ENCODE data around the gene TMEM150C.

Gene TMEM150C

DNA sequence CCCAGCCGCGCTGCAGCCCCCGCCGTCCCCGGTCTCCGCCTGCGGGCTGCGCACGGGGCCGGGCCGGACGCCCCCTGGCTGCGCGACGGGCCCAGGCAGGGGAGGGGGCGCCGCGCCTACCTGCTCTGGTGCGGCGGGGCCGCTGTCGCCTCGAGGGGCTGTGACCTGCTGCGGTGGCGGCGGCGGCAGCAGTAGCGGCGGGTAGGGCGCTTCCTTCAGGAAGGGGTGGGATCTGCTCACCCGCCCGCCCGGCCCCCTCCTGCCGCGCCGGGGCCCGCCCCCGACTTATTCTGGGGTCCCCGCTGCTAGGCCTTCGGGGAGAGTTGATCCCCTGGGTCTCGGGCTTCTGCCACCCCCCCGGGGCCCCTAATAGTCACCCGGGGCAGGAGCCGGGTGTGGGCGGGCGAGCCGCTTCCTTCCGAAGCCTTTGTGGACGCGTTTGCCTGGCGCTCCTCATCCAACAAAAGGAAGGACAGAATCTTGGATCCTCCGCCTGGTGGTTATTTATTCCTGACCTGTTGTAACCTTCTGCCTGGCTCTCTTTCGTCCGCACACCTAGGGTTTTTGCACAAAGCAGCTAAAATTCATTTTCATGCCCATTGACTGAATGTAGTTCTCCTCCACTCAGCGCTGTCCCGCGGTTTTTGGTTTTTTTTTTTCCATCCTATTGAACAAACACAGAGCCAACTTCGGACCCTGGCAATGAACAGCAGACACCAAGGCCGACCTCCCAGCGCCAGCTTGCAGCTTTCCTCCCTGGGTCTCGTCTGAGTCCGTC, at the start of gene TMEM150C:
TMEM150C (minus strand) TSS at position 203 of the 778 bp plus-strand sequence. CDS start 57,331 bp downstream, outside the sequence.
- DNase-seq = peak; percentile 67

DNA sequence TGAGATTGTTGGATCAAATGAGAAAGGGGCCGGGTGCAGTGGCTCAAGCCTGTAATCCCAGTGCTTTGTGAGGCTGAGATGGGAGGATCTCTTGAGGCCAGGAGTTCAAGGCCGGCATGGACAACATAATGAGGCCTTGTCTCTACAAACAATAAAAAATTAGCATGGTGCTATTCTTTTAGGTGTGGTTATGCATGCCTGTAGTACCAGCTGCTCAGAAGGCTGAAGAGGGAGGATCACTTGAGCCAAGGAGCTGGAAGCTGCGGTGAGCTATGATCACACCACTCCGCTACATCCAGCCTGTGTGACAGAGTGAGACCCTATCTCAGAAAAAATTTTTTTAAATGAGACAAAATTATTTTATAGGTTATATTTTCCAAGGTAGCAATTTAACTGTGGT, 49.7 kb upstream of the TMEM150C start:
- DNase-seq = no peak

DNA sequence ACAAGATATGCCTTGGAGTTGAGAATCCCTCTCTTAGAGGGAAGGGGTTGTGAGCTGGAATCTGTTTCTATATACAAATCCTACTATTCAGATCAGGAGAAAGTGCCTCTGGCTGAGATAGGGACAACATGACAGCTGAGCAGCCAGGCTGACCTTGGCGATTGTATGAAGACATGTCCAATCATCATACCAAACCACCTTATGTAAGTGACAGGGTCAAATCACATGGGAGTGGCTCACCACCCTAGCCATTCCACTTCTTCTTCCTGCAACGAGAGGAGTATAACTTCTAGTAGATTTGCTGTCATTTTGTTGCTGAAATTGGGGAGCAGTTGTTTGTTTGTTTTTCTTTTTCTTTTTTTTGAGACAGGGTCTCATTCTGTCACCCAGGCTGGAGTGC, 48.3 kb upstream of the TMEM150C start:
- DNase-seq = no peak

DNA sequence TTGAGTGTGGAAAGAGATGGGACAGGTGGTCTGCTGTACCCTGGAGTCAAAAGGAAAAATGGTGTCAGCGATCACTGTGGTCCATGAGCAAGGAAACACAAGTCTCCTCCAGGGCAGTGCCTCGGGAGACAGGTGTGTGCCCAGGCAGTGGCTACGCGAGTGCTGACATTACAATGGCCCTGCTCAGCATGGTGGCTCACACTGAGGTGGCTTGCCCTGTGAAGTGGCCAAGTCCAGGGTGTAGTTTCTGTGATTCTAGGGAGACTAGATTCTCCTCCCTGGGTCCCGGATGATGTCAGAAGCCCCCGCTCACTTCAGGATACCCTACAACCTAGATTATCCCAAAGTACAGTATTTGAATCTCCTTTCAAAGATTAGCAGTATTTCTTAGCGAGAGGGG, 44.8 kb upstream of the TMEM150C start:
- DNase-seq = no peak

DNA sequence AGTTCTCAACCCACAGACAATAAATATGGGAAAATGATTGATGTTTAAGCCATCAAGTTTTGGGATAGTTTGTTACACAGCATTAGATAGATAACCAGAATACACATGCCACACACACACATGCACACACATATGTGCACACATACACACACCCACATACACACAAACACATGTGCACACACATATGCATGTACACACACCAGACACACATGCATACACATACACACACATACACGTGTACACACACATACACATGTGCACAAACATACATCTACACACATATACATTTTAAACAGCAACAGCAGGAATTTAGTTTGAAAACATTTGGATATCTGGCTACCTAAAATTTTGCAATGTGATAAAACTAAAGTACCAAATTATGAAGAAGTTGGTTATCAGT, 42.7 kb upstream of the TMEM150C start:
- DNase-seq = no peak

DNA sequence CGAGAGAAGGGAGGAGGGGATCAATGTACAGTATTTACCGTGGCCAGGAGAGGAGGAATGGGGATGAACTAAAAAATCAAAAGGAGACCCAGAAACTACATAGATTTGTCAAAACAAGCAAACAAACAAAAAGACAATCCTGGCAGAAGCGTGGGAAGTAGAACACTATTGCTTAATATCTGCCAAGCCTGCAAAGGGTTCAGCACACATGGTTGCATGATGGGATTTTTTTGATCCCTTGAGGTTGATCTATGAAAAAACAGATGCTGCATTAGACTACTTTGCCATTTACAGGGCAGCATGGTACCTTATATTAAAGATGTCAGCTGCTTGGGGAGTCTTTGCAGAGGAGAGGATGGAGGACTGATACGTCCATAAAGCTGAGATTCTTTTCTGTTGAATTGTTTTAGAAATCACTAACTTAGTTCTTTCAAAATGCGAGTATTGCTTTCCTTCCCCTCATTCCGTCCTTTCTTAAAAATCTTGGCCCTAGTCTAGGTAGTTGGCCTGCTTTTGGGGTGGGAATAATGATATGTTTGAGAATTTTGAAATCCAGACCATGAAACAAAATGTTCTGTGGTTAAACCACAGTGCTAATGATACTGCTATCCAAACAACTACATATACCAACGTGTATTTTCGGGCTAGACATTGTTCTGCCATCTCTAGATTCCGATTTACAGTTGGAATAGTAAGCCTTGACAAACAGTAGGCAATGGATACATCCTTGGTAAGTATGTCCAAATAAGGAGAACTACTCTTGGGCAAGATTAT, 39.6 kb upstream of the TMEM150C start:
- DNase-seq = no peak

DNA sequence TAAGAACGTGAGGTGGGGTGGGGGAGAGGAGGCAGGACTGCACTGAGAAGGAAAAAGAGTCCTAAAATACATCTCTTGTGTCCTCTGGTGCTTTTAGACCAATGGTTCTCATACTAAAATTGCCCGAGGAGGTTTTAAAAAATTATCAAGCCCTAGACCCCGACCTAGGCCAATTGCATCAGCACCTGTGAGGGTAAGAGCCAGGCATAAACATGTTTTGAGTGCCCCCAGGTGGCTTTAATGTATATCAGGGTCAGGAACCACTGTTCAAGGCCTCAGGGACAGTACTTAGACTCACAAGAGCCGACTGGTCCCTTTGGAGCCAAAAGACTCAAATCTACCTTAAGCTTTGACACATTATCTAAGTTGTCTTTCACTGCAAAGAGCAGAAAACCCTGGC, 37.5 kb upstream of the TMEM150C start:
- peak; percentile 42 for DNase-seq

DNA sequence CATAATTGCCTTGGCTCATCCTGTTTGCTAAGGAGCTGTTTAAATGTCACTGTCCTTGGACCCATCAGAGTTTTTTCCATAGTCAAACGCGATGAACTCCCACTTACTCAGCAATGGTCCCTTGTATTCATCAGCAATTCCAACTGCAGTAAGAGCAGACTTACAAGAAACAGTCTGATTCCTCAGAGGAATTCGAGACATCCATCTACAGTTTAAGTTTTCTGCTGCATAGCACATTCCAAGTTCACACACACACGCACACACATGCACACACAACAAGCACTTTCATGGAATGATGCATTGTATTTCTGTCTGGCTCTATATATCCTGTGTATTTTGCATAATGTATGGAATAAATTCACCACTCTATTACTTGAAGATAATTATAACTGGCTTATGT, 32.7 kb upstream of the TMEM150C start:
- DNase-seq = no peak

DNA sequence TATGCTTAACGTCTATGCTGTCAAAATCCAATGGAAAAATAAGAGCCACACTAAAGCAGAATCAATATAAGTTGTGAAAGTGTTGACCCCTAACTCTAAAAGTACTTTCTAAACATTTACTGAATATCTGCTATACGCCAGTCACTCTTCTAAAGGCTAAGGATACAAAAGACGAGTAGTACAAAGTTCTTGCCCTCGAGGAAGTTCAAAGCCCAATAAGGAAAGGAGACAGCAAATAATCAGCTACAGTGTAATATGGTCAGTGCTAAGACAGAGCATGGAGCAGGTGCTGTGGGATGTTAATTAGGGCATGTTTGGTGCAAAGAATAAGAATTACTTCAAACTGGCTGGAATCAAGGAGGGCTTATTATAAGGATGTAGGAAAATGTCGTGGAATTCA, 31.6 kb upstream of the TMEM150C start:
- DNase-seq = no peak

DNA sequence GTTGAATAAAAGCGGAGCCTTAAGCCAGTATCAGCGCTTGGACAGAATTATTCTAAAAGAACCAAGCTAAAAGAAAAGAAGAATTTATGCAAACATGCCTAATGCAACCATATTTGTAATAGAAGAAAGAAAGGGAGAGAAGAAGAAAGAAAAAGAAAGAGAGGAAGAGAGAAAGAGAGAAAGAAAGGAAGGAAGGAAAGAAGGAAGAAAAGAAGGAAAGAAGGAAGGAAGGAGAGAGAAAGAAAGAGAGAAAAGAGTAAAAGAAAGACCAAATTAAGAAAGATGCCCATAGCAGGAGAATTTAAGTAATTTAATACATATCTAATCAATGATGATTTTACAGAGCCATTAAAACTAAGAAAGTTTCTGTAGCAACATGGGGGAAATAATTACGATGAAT, 30.9 kb upstream of the TMEM150C start:
- DNase-seq = no peak

DNA sequence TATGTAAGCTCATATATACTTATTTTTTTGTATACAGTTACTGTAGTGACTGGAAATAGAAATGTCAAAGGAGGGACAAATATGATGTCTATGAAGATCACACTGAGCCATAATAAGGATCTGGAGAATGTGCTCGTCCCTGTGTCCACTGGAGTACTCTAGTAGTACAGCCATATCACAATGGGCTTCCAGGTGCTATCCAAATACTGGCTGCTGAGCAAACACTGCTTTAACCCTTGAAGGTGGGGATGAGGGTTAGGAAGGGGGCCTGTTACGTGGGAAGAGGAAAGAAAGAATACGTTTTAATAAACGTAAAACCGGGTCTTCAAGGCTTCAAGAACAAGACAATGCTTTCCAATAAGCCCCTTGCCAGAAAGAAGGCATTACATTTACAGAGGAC, 29.8 kb upstream of the TMEM150C start:
- no peak for DNase-seq

DNA sequence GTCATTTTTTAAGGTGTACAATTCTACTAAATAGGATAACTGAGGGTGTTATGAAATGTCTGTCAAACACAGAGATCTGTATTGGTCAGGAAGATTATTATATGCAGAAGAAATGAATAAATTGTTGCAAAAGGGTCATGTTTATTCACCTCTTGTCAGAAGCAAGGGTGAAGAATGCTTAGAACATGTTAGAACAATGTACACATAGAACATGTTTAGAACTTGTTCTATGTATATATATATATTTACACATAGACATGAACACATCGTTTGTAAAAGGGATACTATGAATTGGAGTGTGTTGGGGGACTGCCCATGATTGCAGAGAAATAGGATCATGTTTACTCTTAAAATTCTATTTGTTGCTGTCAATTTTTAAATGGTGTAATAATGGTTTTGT, 28.0 kb upstream of the TMEM150C start:
- no peak for DNase-seq

DNA sequence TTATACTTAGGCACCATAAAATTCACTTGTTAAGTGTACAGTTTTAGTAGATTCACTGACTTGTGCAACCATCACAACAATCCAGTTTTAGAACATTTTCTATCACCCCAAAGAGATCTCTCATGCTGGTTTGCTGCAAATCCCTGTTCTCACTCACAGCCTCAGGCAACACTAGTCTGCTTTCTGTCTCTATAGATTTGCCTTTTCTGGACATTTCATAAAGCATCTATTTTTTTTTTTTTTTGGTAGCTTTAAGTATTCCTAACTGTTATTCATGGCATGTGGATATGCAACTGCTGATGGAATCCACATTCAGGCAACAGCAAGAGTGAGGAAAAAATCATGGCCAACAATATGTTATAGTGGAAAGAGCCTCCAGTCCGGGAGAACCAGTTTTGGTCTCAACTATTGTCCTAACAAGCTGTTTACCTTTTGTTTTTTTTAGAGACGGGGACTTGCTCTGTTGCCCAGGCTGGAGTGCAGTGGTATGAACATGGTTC, 27.0 kb upstream of the TMEM150C start:
- DNase-seq = no peak

DNA sequence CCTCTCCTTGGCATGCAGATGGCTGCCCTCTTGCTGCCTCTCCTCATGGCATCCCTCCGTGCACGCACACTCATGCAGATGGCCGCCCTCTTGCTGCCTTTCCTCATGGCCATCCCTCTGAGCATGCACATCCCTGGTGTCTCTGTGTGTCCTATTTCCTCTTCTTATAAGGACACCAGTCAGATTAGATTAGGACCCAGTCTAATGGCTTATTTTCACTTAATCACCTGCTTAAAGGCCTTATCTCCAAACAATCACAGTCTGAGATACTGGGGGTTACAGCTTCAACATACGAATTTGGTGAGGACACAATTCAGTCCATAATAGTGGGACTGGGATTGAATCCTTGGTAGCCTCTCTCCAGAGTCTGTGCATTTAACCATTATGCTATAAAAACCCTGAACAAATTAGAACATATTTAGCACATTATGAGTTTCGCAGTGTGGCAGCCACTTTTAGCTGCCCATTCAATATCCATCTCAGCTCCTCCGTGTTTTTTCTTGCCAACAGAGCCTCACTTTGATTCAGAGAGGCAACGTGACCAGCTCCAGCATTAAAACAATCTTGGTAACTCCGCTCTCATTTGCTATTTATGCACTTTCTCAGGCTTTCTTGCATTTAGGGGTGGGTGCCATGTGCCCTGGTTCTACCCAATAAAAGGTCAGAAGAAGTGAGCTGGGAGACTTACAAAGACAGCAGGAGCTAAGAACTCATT, 26.2 kb upstream of the TMEM150C start:
- no peak for DNase-seq

DNA sequence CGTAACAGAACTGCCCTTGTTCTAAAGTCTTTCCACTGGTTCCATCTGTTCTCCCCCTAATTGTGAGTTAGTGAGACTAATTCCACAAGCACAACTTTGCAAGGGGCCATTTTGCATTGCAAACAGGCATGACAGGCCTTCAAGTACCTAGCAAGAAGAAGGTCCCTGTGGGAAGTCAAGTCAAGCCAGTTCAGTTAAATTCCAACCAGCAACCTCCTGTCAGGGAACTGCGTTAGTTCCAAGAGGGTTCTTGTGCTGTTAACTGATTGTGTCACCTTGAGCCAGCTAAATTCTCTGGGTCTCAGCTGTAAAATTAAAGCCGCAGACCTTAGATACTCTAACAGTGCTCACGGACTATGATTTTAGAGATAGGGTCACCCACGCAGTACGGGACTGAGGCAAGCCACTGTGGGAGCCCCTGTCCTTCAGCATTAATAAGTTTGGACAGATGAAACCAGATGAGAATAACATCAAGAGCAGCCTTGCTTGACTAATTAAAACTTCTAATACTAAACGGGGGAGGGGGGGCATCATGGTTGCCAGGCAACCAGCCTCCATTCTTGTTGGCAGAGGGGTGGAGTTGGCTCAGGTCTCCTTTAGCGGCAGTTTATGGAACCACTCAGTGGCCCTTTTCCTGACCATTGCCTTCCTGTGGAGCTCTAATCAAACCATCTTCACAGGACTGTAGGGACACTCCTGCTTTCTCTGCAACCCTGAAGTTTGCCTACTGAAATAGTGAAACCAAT, 24.1 kb upstream of the TMEM150C start:
- no peak for DNase-seq

DNA sequence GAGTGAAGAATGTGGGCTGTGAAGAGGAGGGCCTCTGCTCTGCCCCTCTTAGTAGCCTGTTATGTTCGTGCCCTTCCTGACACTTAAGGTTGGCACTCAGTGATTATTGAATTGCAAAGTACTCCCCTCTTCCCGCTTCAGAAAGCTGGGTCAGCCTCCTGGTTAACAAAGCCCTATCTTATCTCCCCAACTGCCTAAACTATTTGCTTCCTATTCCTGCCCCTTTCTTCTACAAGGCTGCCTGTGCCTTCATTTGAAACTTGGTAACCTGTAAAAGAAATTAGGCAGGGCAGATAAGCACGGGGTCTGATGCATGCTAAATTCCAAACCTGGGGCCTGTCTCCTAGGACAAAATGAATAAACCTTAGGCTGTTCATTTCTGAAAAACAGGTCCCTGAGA, 23.1 kb upstream of the TMEM150C start:
- DNase-seq = no peak

DNA sequence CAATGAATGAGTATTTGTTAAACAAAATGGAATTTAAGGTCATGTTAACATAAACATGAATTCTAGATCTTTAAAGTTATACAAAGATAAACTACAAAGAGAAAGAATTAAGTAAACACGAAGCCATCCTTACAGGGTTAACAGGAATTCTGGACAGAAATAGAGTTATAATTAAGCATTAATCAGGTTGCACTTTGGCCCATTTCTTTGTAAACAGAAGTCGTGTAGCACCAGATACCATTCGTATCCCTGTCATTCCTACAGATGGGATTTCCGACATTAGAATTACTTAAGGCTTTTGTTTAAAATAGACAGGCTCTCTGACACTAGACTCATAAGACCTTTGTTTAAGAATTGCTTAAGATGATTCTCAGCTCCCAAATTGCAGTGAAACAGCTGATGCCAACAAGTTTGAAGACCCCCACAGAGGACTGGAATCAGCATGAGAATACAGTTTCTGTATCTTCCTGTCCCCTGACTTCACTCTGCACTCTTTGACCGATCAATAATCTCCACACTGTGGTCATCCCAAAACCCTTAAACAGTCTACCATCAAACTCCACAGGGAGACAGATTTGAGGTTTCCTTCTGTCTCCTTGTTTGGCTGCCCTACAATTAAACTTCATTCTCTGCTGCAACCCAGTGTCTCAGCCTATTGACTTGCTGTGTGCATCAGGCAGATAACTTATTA, 22.3 kb upstream of the TMEM150C start:
- no peak for DNase-seq

DNA sequence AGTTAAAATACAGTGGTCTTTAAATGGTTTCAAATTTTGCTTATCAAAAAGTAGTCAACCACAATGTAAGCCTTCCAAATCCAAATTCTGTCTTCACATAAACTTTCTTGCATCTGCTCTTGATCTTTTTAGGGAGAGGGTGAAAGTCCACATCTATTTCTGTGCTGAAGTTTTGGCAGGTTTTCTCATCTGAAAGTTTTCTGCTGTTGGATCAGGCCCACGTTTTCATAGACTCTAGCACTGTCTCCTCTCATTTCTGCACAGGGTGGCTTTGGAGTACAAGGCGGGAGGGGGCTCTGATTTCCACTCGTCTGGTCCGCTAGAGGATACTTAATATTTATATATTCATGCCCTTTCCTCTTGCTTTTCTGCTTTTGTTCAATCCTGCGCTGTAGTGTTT, 18.1 kb upstream of the TMEM150C start:
- no peak for DNase-seq

DNA sequence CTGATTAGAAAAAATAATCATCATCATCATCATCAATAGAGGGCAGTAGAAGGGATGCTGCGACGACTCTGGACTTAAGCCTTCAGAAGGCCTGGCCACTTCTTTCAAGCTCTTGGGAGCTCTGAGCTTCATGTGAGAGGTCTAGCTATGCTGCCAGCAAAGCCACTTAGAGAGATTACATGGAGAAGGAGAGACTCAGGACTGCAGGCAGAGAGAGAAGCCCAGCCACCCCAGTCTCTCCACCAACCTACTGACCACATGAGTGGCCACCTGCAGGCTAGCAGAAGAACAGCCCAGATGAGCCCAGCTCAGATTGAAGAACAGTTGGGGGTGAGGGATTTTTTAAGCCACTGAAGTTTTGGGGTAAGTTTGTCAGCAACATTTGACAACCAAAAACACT, 17.1 kb upstream of the TMEM150C start:
- peak; percentile 35 for DNase-seq

DNA sequence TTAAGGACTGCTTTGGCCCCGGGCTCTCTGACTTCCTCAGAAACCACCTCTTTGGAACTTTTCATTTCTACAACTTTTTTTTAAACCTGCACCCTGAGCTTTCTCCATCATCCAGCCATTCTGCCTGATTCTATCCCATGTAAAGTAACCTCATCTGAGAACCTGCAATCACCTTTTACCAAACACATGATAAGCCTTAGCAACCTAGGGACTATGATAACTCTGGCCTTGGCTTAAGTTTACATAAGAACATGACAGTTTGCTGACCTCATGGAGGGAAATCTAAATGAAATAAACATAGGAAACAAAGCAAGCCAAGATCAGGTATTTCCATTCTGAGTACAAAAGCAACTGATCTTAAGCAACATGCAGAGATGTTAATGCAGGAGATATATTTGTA, 15.7 kb upstream of the TMEM150C start:
- DNase-seq = no peak

DNA sequence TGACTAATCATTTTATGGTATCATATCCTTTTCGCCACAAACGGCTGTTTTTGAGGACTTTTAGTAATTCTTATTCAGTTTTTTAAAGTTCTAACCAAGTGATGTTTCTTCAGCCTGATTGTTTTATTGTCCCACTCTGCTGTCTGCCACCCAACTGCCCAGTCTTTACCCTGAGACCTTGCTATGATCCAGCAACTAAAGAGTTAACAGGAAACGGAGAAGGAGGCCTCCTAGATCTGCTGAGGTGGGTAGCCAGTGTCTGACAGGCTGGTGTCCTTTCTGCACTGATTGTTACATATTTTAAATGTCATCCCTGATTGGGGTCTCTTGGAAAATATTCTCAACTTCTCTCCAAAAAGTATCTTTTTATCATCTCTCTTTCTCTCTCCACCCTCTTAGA, 7.9 kb upstream of the TMEM150C start:
- DNase-seq = no peak

DNA sequence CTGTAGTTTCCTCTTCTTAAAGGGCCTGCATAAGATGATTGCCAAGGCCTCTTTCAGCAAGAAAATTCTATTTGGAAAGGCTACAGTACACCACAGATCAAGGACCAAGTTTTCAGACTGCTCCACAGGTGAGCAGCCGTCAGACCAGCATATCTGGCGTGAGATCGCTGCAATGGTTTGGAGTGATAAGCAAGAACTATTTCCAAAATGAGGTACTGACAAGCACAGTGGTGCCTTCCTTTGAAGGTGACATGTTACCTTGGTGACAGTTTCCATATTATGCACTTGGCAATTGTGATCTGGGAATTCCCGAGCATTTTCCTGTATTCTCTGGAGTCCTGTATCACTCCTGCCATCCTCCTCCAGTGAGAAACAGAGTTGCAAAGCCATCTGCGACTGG, 7.3 kb upstream of the TMEM150C start:
- DNase-seq = no peak

Data from DMS53 (cell line).